Osteoblast (primary cell): Measurements from ENCODE around the gene PTPRD. TPM values are rescaled to one million over a fixed set of nuclear protein-coding genes. Genes with fewer than 3 reads are reported as not detected.

ENCODE experiments used
- DNase-seq: peaks from one replicate; pipeline ENCODE4 v3.0.0; 2011; ENCODE audit warnings: low spot score, mixed read lengths; ENCODE audit not compliant: insufficient read length; ENCODE audit errors: missing footprints
- H2AFZ ChIP-seq: 2 replicates; pipeline ENCODE4 v1.6.0; 2011; ENCODE audit warnings: mild to moderate bottlenecking, low read length
- H3K27ac ChIP-seq: 2 replicates; pipeline ENCODE4 v1.5.1; 2011; ENCODE audit warnings: mild to moderate bottlenecking, low read depth, low read length, moderate library complexity
- H3K27me3 ChIP-seq: 2 replicates; pipeline ENCODE4 v1.6.0; 2012; ENCODE audit warnings: mild to moderate bottlenecking, control low read depth, inconsistent platforms, low read length, moderate library complexity; ENCODE audit not compliant: insufficient read depth
- H3K36me3 ChIP-seq: 2 replicates; pipeline ENCODE4 v1.5.1; 2011; ENCODE audit warnings: mild to moderate bottlenecking, low read length, control low read depth, moderate library complexity; ENCODE audit not compliant: insufficient read depth
- H3K4me1 ChIP-seq: 2 replicates; pipeline ENCODE4 v1.5.1; 2011; ENCODE audit warnings: mild to moderate bottlenecking, low read length, control low read depth, moderate library complexity; ENCODE audit not compliant: insufficient read depth
- H3K4me2 ChIP-seq: 2 replicates; pipeline ENCODE4 v1.6.0; 2011; ENCODE audit warnings: mild to moderate bottlenecking, low read length; ENCODE audit not compliant: insufficient read depth
- H3K4me3 ChIP-seq: fragments of 200-600 bp; sonication (generic); 3 replicates; pipeline ENCODE4 v1.5.1; 2012; ENCODE audit warnings: mild to moderate bottlenecking, low read length, inconsistent platforms; ENCODE audit not compliant: insufficient read depth
- H3K79me2 ChIP-seq: 2 replicates; pipeline ENCODE4 v1.6.0; 2012; ENCODE audit warnings: mild to moderate bottlenecking, low read length, control low read depth, inconsistent platforms; ENCODE audit not compliant: insufficient read depth
- H3K9me3 ChIP-seq: 2 replicates; pipeline ENCODE4 v1.5.1; 2011; ENCODE audit warnings: low read depth, low read length, control low read depth
- H4K20me1 ChIP-seq: 2 replicates; pipeline ENCODE4 v1.6.0; 2012; ENCODE audit warnings: mild to moderate bottlenecking, low read length, control low read depth; ENCODE audit not compliant: insufficient read depth
- CTCF ChIP-seq: IDR thresholded peaks from 2 replicates; pipeline ENCODE4 v1.5.1; 2011; ENCODE audit warnings: mild to moderate bottlenecking, low read depth, low read length, moderate library complexity; ENCODE audit errors: extremely low read depth
- total RNA-seq: library from RNA; depleted of rRNA; stranded (reverse); fragments of >200 nt; gene quantifications from 2 replicates; pipeline ENCODE4 v1.2.3, GENCODE V29; 2012

PTPRD gene
- total RNA-seq, 1 donor: 23.9 TPM

- H3K79me2 ChIP-seq: no peaks in the 10 kb centered on the region
- H3K27me3 ChIP-seq: no peaks in the 10 kb centered on the region
- H3K36me3 ChIP-seq: no peaks in the 10 kb centered on the region
- no peaks in the 10 kb centered on the region for H4K20me1 ChIP-seq
- H2AFZ ChIP-seq: no peak overlapping the region
- no peak overlapping the region for H3K27ac ChIP-seq
- DNase-seq: no peak
- no peak overlapping the region for H3K4me3 ChIP-seq
- no peak overlapping the region for H3K4me2 ChIP-seq
- no peaks in the 10 kb centered on the region for H3K4me1 ChIP-seq
- no peaks in the 10 kb centered on the region for H3K9me3 ChIP-seq
- no peak for TF ChIP-seq CTCF
Measured at GRCh38 chr9:8694983-8695588, 1917.7 kb downstream of the PTPRD start.

- H2AFZ ChIP-seq: no peak overlapping the region
- no peaks in the 10 kb centered on the region for H3K79me2 ChIP-seq
- no peaks in the 10 kb centered on the region for H4K20me1 ChIP-seq
- no peak overlapping the region for H3K4me3 ChIP-seq
- no peaks in the 10 kb centered on the region for H3K9me3 ChIP-seq
- H3K27ac ChIP-seq: no peak overlapping the region
- H3K4me1 ChIP-seq: no peaks in the 10 kb centered on the region
- H3K4me2 ChIP-seq: no peak overlapping the region
- no peaks in the 10 kb centered on the region for H3K36me3 ChIP-seq
- no peak for DNase-seq
- TF ChIP-seq CTCF: no peak
- H3K27me3 ChIP-seq: no peaks in the 10 kb centered on the region
Measured at GRCh38 chr9:8693464-8693863, 1919.3 kb downstream of the PTPRD start.

DNA sequence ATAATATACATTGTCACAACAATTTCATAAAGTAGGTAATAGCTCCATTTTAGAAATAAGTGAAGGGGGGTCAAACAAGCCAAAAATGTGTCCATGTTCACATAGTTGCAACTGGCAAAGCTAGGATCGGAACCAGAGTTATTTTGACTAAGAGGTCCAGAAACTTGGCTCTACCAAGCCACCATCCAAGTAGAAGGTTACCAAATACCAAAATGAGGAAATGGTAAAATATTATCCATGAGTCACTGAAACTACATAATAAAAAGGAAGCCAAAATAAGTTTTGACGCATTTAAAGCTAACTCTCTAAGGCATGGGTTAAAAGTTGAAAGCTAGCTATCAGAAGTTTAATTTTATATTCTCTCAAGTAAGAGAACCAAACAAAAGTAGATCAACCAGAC, 1926.3 kb downstream of the PTPRD start:
- no peak overlapping the region for H3K4me3 ChIP-seq
- H3K27ac ChIP-seq: no peak overlapping the region
- no peaks in the 10 kb centered on the region for H3K27me3 ChIP-seq
- no peaks in the 10 kb centered on the region for H3K36me3 ChIP-seq
- H3K4me1 ChIP-seq: peaks cover 7% of the 10 kb centered on the region
- H3K79me2 ChIP-seq: no peaks in the 10 kb centered on the region
- H3K9me3 ChIP-seq: no peaks in the 10 kb centered on the region
- no peak overlapping the region for H3K4me2 ChIP-seq
- TF ChIP-seq CTCF: no peak
- DNase-seq: no peak
- H4K20me1 ChIP-seq: no peaks in the 10 kb centered on the region
- no peak overlapping the region for H2AFZ ChIP-seq

DNA sequence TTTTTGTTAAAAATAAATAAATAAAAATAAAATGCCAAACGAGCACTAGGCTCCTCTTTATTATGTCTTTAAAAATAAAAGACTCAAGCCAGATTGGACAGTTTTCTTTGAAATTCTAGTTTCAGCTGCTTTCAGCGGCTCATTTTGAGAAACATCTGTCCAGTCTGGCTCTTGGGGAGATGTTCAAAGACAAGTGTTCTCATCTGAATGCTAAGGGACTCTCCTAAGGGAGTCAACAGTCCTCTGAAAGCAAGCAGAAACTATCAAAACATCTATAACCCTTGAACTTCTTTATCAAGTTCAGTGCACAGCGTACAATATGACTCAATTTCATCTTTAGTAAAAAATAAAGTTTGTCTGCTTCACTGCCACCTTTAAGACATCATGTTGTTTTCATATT, 1927.0 kb downstream of the PTPRD start:
- Histone ChIP-seq H3K27ac (no peak overlapping the region), H3K4me1 (peaks cover 7% of the 10 kb centered on the region), H4K20me1 (no peaks in the 10 kb centered on the region), H3K27me3 (no peaks in the 10 kb centered on the region), H3K4me2 (no peak overlapping the region), H3K4me3 (no peak overlapping the region), H3K79me2 (no peaks in the 10 kb centered on the region), H2AFZ (no peak overlapping the region), H3K9me3 (no peaks in the 10 kb centered on the region), H3K36me3 (no peaks in the 10 kb centered on the region)
- no peak for TF ChIP-seq CTCF
- no peak for DNase-seq
